Endothelial cell of umbilical vein (primary cell): Measurements from ENCODE around the gene DEPDC5. TPM values are rescaled to one million over a fixed set of nuclear protein-coding genes. Genes with fewer than 3 reads are reported as not detected.

ENCODE experiments used
- BruUV-seq: library from RNA; stranded (reverse); fragments of 400-500 nt; replicated peaks from 2 replicates; lab custom pipeline; 2021; lab: Mats Ljungman, UMichigan
- CTCF ChIA-PET: fragments of 300-600, 350-600 bp; sonication (Branson Sonifier 250); formaldehyde crosslinking; loops from one replicate; lab custom pipeline; 2021; ENCODE audit warnings: antibody characterized with exemption, inconsistent platforms; lab: Charles Lee
- POLR2A ChIA-PET: fragments of 300-600, 350-600 bp; sonication (Branson Sonifier 250); formaldehyde crosslinking; loops from one replicate; lab custom pipeline; 2021; ENCODE audit warnings: antibody characterized with exemption, inconsistent platforms; lab: Charles Lee
- DNase-seq: peaks from one replicate; pipeline ENCODE4 v3.0.0-alpha.2; 2011; ENCODE audit warnings: low read depth, low spot score
- FAIRE-seq: peaks from 2 replicates; lab custom pipeline; 2011; peaks lifted over from hg19 to GRCh38; lab: Jason Lieb, UNC
- H2AFZ ChIP-seq: 2 replicates; pipeline ENCODE4 v1.6.0; 2012; ENCODE audit warnings: low read depth, low read length, control low read depth, inconsistent platforms
- H3K27ac ChIP-seq: 2 replicates; pipeline ENCODE4 v1.5.1; 2011; ENCODE audit warnings: low read depth, mild to moderate bottlenecking, control low read depth, low read length, moderate library complexity; ENCODE audit not compliant: insufficient read depth
- H3K27me3 ChIP-seq, 2 experiments: 2 replicates each; pipeline versions ENCODE4 v1.6.0 to v1.6.1; 2011; ENCODE audit warnings: low read length in 2 of 2, mixed read lengths in 1 of 2; ENCODE audit not compliant: control insufficient read depth in 2 of 2, insufficient read depth in 2 of 2
- H3K36me3 ChIP-seq, 2 experiments: 2 replicates in 1 of 2; 3 replicates in 1 of 2; pipeline ENCODE4 v1.5.1; 2011; ENCODE audit warnings: low read length in 2 of 2, mild to moderate bottlenecking in 1 of 2, moderate library complexity in 1 of 2; ENCODE audit not compliant: control insufficient read depth in 2 of 2, insufficient read depth in 2 of 2; ENCODE audit errors: extremely low read depth in 1 of 2
- H3K4me1 ChIP-seq: 3 replicates; pipeline ENCODE4 v1.5.1; 2011; ENCODE audit warnings: mild to moderate bottlenecking, low read length; ENCODE audit not compliant: control insufficient read depth, insufficient read depth; ENCODE audit errors: extremely low read depth
- H3K4me2 ChIP-seq: 2 replicates; pipeline ENCODE4 v1.6.1; 2011; ENCODE audit warnings: low read length, control low read depth, mixed read lengths; ENCODE audit not compliant: insufficient read depth
- H3K4me3 ChIP-seq, 3 experiments: fragments of 200-600 bp in 1 of 3; sonication (generic), shearing (Covaris generic) in 1 of 3; replicated peaks in 1 of 3; 2 replicates each; pipeline ENCODE4 v1.5.1; 2011 to 2016; ENCODE audit warnings: control low read depth in 3 of 3, low read length in 3 of 3, mild to moderate bottlenecking in 2 of 3, inconsistent platforms in 1 of 3, low read depth in 1 of 3, moderate library complexity in 1 of 3; ENCODE audit not compliant: insufficient read depth in 1 of 3
- H3K79me2 ChIP-seq: 2 replicates; pipeline ENCODE4 v1.6.0; 2012; ENCODE audit warnings: low read length, inconsistent platforms; ENCODE audit not compliant: control insufficient read depth, insufficient read depth
- H3K9ac ChIP-seq: replicated peaks from 2 replicates; pipeline ENCODE3; 2011; ENCODE audit warnings: low read length, control low read depth; ENCODE audit not compliant: insufficient read depth; ENCODE audit errors: extremely low read depth
- H3K9me1 ChIP-seq: replicated peaks from 3 replicates; pipeline ENCODE4 v1.6.0; 2011; ENCODE audit warnings: mild to moderate bottlenecking, low read length; ENCODE audit not compliant: control insufficient read depth, insufficient read depth; ENCODE audit errors: extremely low read depth
- H3K9me3 ChIP-seq: replicated peaks from 2 replicates; pipeline ENCODE4 v1.5.1; 2012; ENCODE audit warnings: low read length, inconsistent platforms; ENCODE audit not compliant: control insufficient read depth, insufficient read depth
- H4K20me1 ChIP-seq: replicated peaks from 2 replicates; pipeline ENCODE3; 2011; ENCODE audit warnings: mild to moderate bottlenecking, low read length; ENCODE audit not compliant: control insufficient read depth, insufficient read depth; ENCODE audit errors: extremely low read depth
- FOS ChIP-seq: IDR thresholded peaks from 2 replicates; pipeline ENCODE4 v1.6.1; 2011; ENCODE audit warnings: mild to moderate bottlenecking, low read length, moderate library complexity, borderline replicate concordance; ENCODE audit not compliant: insufficient read depth
- GATA2 ChIP-seq: IDR thresholded peaks from 2 replicates; pipeline ENCODE4 v1.7.0; 2011; ENCODE audit warnings: low read depth, mild to moderate bottlenecking, moderate library complexity, mixed read lengths, low read length; ENCODE audit not compliant: insufficient read length, insufficient read depth
- dilution Hi-C: fragments of 300-500 bp; cut with MboI; formaldehyde crosslinking; loops from one replicate; pipeline ENCODE4 v1.15.0; 2019; ENCODE audit warnings: low sequenced_read_pairs; ENCODE audit not compliant: extremely low pct_ligation_motif_present
- intact Hi-C: fragments of 100-400 bp; cut with micrococcal nuclease; formaldehyde crosslinking; loops from one replicate; pipeline ENCODE4 v1.10.0; 2022
- polyA plus RNA-seq, 4 experiments: library from polyadenylated mRNA; depleted of rRNA in 3 of 4; stranded (reverse) in 3 of 4; unstranded in 1 of 4; fragments of >200 nt; gene quantifications; 2 replicates each; pipeline versions ENCODE4 v1.2.1 to v1.2.3, GENCODE V29; 2011 to 2012; ENCODE audit warnings: missing spikeins in 1 of 4
- total RNA-seq: library from RNA; stranded (reverse); gene quantifications from 2 replicates; pipeline ENCODE4 v1.2.3, GENCODE V29; 2021
- TF ChIP-seq, protein P1 (sequence below), 2 donors: IDR thresholded peaks; 1 replicate in 1 of 2; 2 replicates in 1 of 2; pipeline ENCODE4 v1.5.1; 2011; ENCODE audit warnings: low read length in 2 of 2, mild to moderate bottlenecking in 2 of 2, moderate library complexity in 2 of 2, control low read depth in 1 of 2, inconsistent platforms in 1 of 2, low read depth in 1 of 2; ENCODE audit not compliant: insufficient read depth in 1 of 2; ENCODE audit errors: extremely low read depth in 1 of 2
- TF ChIP-seq, protein P2 (sequence below): IDR thresholded peaks from 2 replicates; pipeline ENCODE4 v1.6.1; 2011; ENCODE audit not compliant: insufficient read depth, insufficient read length

DEPDC5 gene
- total and polyA plus RNA-seq, 2 donors (not counting 3 experiments of a cell fraction or from before 2014, with no cell fraction given), result 13.1 to 36.6 TPM

GRCh38 chr22:31732089-31732829 is 21.6 kb upstream of the DEPDC5 start:
- Histone ChIP-seq H3K27me3 (no peaks in the 10 kb centered on the region), H4K20me1 (peaks cover 3% of the 10 kb centered on the region), H3K4me2 (no peak overlapping the region), H3K4me3 (no peak overlapping the region), H2AFZ (no peak overlapping the region), H3K4me1 (no peaks in the 10 kb centered on the region), H3K36me3 (no peaks in the 10 kb centered on the region), H3K27ac (no peak overlapping the region), H3K9me1 (no peaks in the 10 kb centered on the region), H3K9me3 (no peaks in the 10 kb centered on the region), H3K9ac (no peak overlapping the region), H3K79me2 (peaks cover 55% of the 10 kb centered on the region)
- DNase-seq, result no peak
- intact Hi-C loops (no loop called here), dilution Hi-C loops (no loop called here)
- no peak for FAIRE-seq
- ChIA-PET POLR2A (no interaction called here), CTCF (no interaction called here)
- no TSS peak for BruUV-seq
- no peak for TF ChIP-seq GATA2
- no peak for TF ChIP-seq FOS
- TF ChIP-seq, protein P1, sequence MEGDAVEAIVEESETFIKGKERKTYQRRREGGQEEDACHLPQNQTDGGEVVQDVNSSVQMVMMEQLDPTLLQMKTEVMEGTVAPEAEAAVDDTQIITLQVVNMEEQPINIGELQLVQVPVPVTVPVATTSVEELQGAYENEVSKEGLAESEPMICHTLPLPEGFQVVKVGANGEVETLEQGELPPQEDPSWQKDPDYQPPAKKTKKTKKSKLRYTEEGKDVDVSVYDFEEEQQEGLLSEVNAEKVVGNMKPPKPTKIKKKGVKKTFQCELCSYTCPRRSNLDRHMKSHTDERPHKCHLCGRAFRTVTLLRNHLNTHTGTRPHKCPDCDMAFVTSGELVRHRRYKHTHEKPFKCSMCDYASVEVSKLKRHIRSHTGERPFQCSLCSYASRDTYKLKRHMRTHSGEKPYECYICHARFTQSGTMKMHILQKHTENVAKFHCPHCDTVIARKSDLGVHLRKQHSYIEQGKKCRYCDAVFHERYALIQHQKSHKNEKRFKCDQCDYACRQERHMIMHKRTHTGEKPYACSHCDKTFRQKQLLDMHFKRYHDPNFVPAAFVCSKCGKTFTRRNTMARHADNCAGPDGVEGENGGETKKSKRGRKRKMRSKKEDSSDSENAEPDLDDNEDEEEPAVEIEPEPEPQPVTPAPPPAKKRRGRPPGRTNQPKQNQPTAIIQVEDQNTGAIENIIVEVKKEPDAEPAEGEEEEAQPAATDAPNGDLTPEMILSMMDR (IDR thresholded peaks at IDR 0.05; ENCODE audit: extremely low read depth in 1 of 2, insufficient read depth in 1 of 2, low read depth in 1 of 2, low read length in 2 of 2), result no peak
- TF ChIP-seq, protein P2, sequence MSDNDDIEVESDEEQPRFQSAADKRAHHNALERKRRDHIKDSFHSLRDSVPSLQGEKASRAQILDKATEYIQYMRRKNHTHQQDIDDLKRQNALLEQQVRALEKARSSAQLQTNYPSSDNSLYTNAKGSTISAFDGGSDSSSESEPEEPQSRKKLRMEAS, result no peak
